Activated CD4-positive, alpha-beta T cell treated with anti-CD3 and anti-CD28 coated beads for 4 hours (primary cell): ENCODE results near the gene QKI.

Experiments used
- DNase-seq, 2 donors: peaks; one replicate each; pipeline ENCODE4 v3.0.0-alpha.2; 2020

QKI gene

GRCh38 chr6:163626073-163626867 lies 211.8 kb downstream of the QKI start:
- no peak for DNase-seq

DNA sequence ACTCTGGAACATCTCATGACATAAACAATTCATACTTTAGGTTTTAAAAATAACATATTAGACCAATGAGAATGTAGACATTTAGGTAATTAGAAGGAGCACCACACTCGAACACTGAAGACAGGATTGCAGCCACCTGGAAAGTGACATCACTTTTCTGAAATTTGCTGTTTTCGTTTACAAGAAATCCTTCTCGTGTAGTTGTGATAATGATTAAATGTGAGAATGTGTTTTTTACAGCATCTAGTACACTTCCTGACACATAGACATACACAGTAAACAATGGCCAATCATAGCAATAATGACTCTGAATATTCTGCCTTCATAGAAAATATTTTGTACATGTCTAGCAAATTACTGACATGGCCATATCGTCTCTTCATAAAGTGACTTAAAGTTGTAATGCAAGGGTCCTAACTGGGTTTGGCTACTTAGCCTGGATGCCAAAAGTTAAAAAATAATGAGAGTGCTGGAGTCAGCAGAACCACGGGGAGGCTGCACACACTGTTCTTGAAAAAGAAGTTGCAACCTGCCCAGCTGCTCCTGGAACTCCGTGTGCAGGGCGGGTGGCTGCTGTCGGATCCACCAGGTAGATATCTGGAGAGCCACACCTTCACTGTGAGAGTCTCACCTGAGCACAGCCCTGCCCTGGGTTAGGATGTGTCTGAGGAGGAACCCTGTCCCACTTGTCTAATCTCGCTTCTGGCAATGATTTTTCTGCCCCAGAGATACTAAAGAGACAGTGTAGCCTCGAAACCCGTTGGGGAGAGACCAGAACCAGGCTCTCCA lies 212.9 kb downstream of the QKI start:
- no peak for DNase-seq
